Left lung (tissue), 10 donors: ENCODE results near the gene RTL9. TPM values are rescaled to one million over a fixed set of nuclear protein-coding genes. Genes with fewer than 3 reads are reported as not detected.

ENCODE experiments used
- ATAC-seq: fragments of 200-7000 bp; cut with Tn5 transposase; one replicate; pipeline ENCODE4 v1.9.1; 2020; ENCODE audit warnings: moderate library complexity
- DNase-seq, 4 donors: peaks; one replicate each; pipeline ENCODE4 v3.0.0-alpha.2; 2013 to 2020
- H3K27ac ChIP-seq, 2 donors: fragments of 200-600 bp; sonication (generic) in 1 of 2; one replicate each; pipeline versions ENCODE4 v1.5.0 to v1.8.0; 2020 to 2021
- H3K27me3 ChIP-seq, 2 donors: fragments of 200-600 bp; sonication (generic) in 1 of 2; one replicate each; pipeline versions ENCODE4 v1.5.0 to v1.8.0; 2020 to 2021
- H3K36me3 ChIP-seq, 2 donors: fragments of 200-600 bp; sonication (generic) in 1 of 2; one replicate each; pipeline versions ENCODE4 v1.5.0 to v1.8.0; 2020 to 2021
- H3K4me1 ChIP-seq, 2 donors: fragments of 200-600 bp; one replicate each; pipeline ENCODE4 v1.8.0; 2021
- H3K4me3 ChIP-seq, 2 donors: fragments of 200-600 bp; sonication (generic) in 1 of 2; one replicate each; pipeline versions ENCODE4 v1.5.0 to v1.8.0; 2020 to 2021; ENCODE audit warnings: mild to moderate bottlenecking in 1 of 2
- H3K9me3 ChIP-seq, 2 donors: fragments of 200-600 bp; sonication (generic) in 1 of 2; one replicate each; pipeline versions ENCODE4 v1.5.0 to v1.8.0; 2020 to 2021
- CTCF ChIP-seq, 2 donors: fragments of 200-600 bp; sonication (generic) in 1 of 2; IDR thresholded peaks; one replicate each; pipeline versions ENCODE4 v1.5.0 to v1.8.0; 2021; ENCODE audit warnings: antibody characterized with exemption in 2 of 2
- intact Hi-C, 2 donors: fragments of 100-400 bp; cut with DNase I; formaldehyde crosslinking; loops; one replicate each; pipeline versions ENCODE4 v1.11.2 to v1.14.2; 2022
- polyA plus RNA-seq, 6 donors: library from polyadenylated mRNA; unstranded; fragments of 120-200 nt; gene quantifications; one replicate each; pipeline ENCODE4 v1.2.1, GENCODE V29; 2013; ENCODE audit not compliant: insufficient read length in 6 of 6
- total RNA-seq, 2 donors: library from RNA; stranded (reverse); fragmentation: NEBNext Ultra II Directional; extraction: Animal tissue kit (Norgen Biotek cat#: 25700); gene quantifications; one replicate each; pipeline ENCODE4 v1.2.1, GENCODE V29; 2021
- donor health status: DM: no; HTN: yes; CAD: no.
- donor health status: DM: no; HTN: no; CAD: no.

Gene RTL9
- total and polyA plus RNA-seq, 8 donors = 0.24 to 0.70 (median 0.44) TPM

GRCh38 chrX:110315551-110315950 is 43.1 kb upstream of the RTL9 start:
- peaks cover 0 to 5% of the 10 kb centered on the region in 2 donors for H3K27me3 ChIP-seq
- ATAC-seq (no peak), DNase-seq (no peak)
- intact Hi-C loops = no loop called here
- TF ChIP-seq CTCF (IDR thresholded peaks at IDR 0.05) = no peak
- H3K36me3 ChIP-seq = no peaks in the 10 kb centered on the region
- peak overlapping the region in 1 of 2 donors; percentile 63 for H3K4me3 ChIP-seq
- H3K9me3 ChIP-seq = no peaks in the 10 kb centered on the region
- no peak overlapping the region for H3K27ac ChIP-seq
- H3K4me1 ChIP-seq = peaks cover 0 to 4% of the 10 kb centered on the region in 2 donors

GRCh38 chrX:110316351-110317060 is 42.1 kb upstream of the RTL9 start:
- intact Hi-C loops = no loop called here
- Histone ChIP-seq H3K27ac (no peak overlapping the region), H3K36me3 (no peaks in the 10 kb centered on the region), H3K27me3 (peaks cover 0 to 5% of the 10 kb centered on the region in 2 donors), H3K4me3 (peak overlapping the region; percentile 53 to 63), H3K4me1 (peaks cover 0 to 4% of the 10 kb centered on the region in 2 donors), H3K9me3 (no peaks in the 10 kb centered on the region)
- no peak for TF ChIP-seq CTCF (IDR thresholded peaks at IDR 0.05)
- peak in 2 of 4 donors; percentile 4 to 6 for DNase-seq
- ATAC-seq = no peak

GRCh38 chrX:110317061-110317819 is 41.4 kb upstream of the RTL9 start:
- ATAC-seq (peak; percentile 43), DNase-seq (peak; percentile 9 to 78 (median 26))
- H3K4me1 ChIP-seq = peaks cover 0 to 4% of the 10 kb centered on the region in 2 donors
- H3K9me3 ChIP-seq = no peaks in the 10 kb centered on the region
- intact Hi-C loops = no loop called here
- no peak for TF ChIP-seq CTCF (IDR thresholded peaks at IDR 0.05)
- H3K27me3 ChIP-seq = peaks cover 0 to 5% of the 10 kb centered on the region in 2 donors
- H3K27ac ChIP-seq = peak overlapping the region; percentile 76 to 80
- no peaks in the 10 kb centered on the region for H3K36me3 ChIP-seq
- peak overlapping the region; percentile 53 to 63 for H3K4me3 ChIP-seq

- Histone ChIP-seq H3K27me3 (peaks cover 0 to 5% of the 10 kb centered on the region in 2 donors), H3K36me3 (no peaks in the 10 kb centered on the region), H3K4me3 (peak within 1 kb of the TSS; percentile 53 to 63), H3K9me3 (no peaks in the 10 kb centered on the region), H3K4me1 (peaks cover 0 to 4% of the 10 kb centered on the region in 2 donors), H3K27ac (peak within 1 kb of the TSS; percentile 76 to 80)
- DNase-seq (peak; percentile 72 to 91 (median 84)), ATAC-seq (peak; percentile 93)
- no peak for TF ChIP-seq CTCF (IDR thresholded peaks at IDR 0.05)
- intact Hi-C loops = no loop called here
Measured at GRCh38 chrX:110317820-110318663, 40.6 kb upstream of the RTL9 start, which contains the start of gene AMMECR1. TSS of gene AMMECR1 (minus strand) at chrX:110318085. CDS start at chrX:110318071, 14 bp downstream.
